HG03064 (cell line): ENCODE results near the gene RRP15.

Experiments
- ATAC-seq: cut with Tn5 transposase; IDR thresholded peaks from one replicate; pipeline ENCODE4 v1.9.1; 2021; ENCODE audit warnings: low read depth; ENCODE audit not compliant: unreplicated experiment

The RRP15 gene

DNA sequence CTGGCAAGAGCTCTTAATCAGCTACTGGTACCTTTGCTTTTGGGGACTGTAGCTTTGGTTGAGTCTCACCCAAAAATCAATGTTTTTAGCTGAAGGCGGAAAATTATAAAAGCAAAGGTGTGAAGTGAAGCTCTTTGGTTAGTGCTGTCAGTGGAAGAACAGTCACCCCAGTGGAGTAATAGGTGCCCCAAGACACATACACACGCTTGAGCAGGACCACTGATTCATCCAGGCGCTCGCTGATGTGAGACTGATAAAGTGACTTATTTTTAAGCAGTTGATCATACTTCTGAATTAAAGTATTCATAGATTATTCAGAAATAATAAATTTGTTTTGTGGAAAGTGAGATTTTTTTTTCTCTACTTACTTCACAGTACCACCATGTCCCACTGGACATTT, 97.2 kb downstream of the RRP15 start:
- ATAC-seq: no peak

GRCh38 chr1:218383051-218383450, 98.0 kb downstream of the RRP15 start:
- ATAC-seq: no peak

GRCh38 chr1:218383681-218384080, 98.6 kb downstream of the RRP15 start:
- ATAC-seq: no peak

DNA sequence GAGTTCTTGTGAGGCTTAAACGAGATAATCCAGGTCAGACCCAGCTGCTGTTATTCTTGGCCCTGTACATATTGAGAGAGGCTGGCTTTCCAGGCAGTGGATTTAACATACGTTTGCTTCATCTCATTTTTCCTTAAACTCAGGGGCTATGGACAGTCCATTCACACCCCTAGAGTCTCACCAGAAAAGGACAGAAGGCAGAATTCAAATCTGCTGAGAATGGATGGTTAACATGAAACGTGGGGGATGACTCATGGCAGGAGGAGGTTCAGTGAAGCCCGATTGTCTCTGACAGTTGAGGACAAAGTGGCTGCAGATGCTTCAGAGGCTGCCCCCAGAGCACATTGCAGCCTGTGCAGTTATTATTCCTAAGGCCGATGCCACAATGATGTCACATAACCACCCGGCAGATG, 99.5 kb downstream of the RRP15 start:
- no peak for ATAC-seq
